Neural cell (in vitro differentiated cells): ENCODE measurements around the gene HAVCR1.

Experiments used
- EP300 ChIP-seq: fragments of 450-650 bp; conservative IDR thresholded peaks from 2 replicates; pipeline ENCODE4 v1.6.1; 2014; ENCODE audit warnings: antibody characterized with exemption, mild to moderate bottlenecking, moderate library complexity; ENCODE audit not compliant: poor library complexity, severe bottlenecking
- EZH2 ChIP-seq: fragments of 200-600, 300-800 bp; shearing (Covaris generic), sonication (generic); IDR thresholded peaks from 2 replicates; pipeline ENCODE4 v1.6.1; 2014; ENCODE audit warnings: antibody characterized with exemption, low read length, borderline replicate concordance, mild to moderate bottlenecking; ENCODE audit not compliant: insufficient read depth, poor library complexity, severe bottlenecking
- POLR2AphosphoS5 ChIP-seq: IDR thresholded peaks from 2 replicates; pipeline ENCODE4 v1.6.1; 2012
- TF ChIP-seq, protein P1 (sequence below): fragments of 450-650 bp; IDR thresholded peaks from 2 replicates; pipeline ENCODE4 v1.5.1; 2014; ENCODE audit warnings: antibody characterized with exemption, mild to moderate bottlenecking, moderate library complexity; ENCODE audit not compliant: poor library complexity, severe bottlenecking
- TF ChIP-seq, protein P2 (sequence below): IDR thresholded peaks from 2 replicates; pipeline ENCODE4 v1.6.1; 2012; ENCODE audit warnings: borderline replicate concordance

DNA sequence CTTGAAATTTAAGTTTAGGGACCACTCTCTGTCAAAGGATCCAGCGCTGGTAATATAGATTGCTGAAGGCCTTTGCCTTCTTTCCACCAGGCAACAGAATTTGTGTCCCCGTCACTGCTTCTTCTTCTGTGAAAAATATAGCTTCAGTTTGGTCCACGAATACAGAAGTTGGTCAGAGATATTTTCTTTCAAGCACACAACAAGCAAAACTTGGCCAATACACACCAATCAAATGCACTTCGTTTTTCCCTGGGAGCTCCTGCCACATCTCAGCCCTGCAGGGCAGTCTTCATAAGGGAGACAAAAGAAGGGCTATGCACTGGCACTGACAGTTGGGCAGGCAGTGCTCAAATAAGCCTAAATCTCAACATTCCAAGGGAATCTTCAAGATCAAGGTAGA is 27.0 kb upstream of the HAVCR1 start:
- TF ChIP-seq, protein P1, sequence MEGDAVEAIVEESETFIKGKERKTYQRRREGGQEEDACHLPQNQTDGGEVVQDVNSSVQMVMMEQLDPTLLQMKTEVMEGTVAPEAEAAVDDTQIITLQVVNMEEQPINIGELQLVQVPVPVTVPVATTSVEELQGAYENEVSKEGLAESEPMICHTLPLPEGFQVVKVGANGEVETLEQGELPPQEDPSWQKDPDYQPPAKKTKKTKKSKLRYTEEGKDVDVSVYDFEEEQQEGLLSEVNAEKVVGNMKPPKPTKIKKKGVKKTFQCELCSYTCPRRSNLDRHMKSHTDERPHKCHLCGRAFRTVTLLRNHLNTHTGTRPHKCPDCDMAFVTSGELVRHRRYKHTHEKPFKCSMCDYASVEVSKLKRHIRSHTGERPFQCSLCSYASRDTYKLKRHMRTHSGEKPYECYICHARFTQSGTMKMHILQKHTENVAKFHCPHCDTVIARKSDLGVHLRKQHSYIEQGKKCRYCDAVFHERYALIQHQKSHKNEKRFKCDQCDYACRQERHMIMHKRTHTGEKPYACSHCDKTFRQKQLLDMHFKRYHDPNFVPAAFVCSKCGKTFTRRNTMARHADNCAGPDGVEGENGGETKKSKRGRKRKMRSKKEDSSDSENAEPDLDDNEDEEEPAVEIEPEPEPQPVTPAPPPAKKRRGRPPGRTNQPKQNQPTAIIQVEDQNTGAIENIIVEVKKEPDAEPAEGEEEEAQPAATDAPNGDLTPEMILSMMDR: no peak
- TF ChIP-seq EP300: no peak
- TF ChIP-seq, protein P2, sequence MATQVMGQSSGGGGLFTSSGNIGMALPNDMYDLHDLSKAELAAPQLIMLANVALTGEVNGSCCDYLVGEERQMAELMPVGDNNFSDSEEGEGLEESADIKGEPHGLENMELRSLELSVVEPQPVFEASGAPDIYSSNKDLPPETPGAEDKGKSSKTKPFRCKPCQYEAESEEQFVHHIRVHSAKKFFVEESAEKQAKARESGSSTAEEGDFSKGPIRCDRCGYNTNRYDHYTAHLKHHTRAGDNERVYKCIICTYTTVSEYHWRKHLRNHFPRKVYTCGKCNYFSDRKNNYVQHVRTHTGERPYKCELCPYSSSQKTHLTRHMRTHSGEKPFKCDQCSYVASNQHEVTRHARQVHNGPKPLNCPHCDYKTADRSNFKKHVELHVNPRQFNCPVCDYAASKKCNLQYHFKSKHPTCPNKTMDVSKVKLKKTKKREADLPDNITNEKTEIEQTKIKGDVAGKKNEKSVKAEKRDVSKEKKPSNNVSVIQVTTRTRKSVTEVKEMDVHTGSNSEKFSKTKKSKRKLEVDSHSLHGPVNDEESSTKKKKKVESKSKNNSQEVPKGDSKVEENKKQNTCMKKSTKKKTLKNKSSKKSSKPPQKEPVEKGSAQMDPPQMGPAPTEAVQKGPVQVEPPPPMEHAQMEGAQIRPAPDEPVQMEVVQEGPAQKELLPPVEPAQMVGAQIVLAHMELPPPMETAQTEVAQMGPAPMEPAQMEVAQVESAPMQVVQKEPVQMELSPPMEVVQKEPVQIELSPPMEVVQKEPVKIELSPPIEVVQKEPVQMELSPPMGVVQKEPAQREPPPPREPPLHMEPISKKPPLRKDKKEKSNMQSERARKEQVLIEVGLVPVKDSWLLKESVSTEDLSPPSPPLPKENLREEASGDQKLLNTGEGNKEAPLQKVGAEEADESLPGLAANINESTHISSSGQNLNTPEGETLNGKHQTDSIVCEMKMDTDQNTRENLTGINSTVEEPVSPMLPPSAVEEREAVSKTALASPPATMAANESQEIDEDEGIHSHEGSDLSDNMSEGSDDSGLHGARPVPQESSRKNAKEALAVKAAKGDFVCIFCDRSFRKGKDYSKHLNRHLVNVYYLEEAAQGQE: no peak
- TF ChIP-seq EZH2: no peak
- no peak for TF ChIP-seq POLR2AphosphoS5
